Mesodermal cell (in vitro differentiated cells): ENCODE results near the gene MAMDC2.

Experiments
- H3K27ac ChIP-seq: 2 replicates; pipeline ENCODE4 v1.7.0; 2013; ENCODE audit warnings: mild to moderate bottlenecking, low read depth, low read length, moderate library complexity; ENCODE audit not compliant: severe bottlenecking
- H3K36me3 ChIP-seq: 2 replicates; pipeline ENCODE4 v1.7.1; 2013; ENCODE audit warnings: mild to moderate bottlenecking, low read length, moderate library complexity; ENCODE audit not compliant: control insufficient read depth, insufficient read depth
- H3K4me1 ChIP-seq: one replicate; pipeline ENCODE4 v1.7.1; 2013; ENCODE audit warnings: mild to moderate bottlenecking, low read length; ENCODE audit not compliant: insufficient read depth, control insufficient read depth, poor library complexity, severe bottlenecking
- H3K4me3 ChIP-seq: 2 replicates; pipeline ENCODE4 v1.7.0; 2013; ENCODE audit warnings: low read length, control low read depth, mild to moderate bottlenecking; ENCODE audit not compliant: insufficient read depth, poor library complexity, severe bottlenecking; ENCODE audit errors: extremely low read depth
- H3K9me3 ChIP-seq: 2 replicates; pipeline ENCODE4 v1.7.1; 2013; ENCODE audit warnings: mild to moderate bottlenecking, low read length, moderate library complexity; ENCODE audit not compliant: control insufficient read depth
- WGBS, 2 experiments: methylation state at CpG; one replicate each; pipeline ENCODE4 v1.1.5; 2013; ENCODE audit warnings: missing lambda C conversion rate in 2 of 2; ENCODE audit not compliant: insufficient coverage in 2 of 2; 5-methylcytosine and 5-hydroxymethylcytosine counted together

Gene MAMDC2

DNA sequence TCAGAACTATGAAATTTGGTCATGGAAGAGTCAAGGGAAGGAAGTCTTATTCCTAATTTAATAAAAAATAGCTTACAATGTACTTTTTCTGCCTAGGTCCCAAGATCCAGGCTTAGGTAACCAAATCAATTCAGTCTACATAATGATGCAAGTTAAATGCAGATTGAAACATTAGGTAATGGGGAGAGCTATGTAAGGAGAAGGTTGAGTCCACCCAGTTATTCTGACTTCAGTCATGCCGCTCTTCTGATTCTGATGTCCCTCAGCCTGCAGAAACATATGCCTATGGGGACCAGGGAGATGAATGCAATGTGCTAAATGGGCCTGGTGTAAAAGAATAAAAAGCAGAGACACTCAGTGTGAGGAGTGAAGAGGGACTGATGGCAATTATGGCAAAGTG lies 63.9 kb downstream of the MAMDC2 start:
- no peak overlapping the region for H3K4me3 ChIP-seq
- peaks cover 27% of the 10 kb centered on the region for H3K36me3 ChIP-seq
- no peak overlapping the region for H3K27ac ChIP-seq
- no peaks in the 10 kb centered on the region for H3K9me3 ChIP-seq
- H3K4me1 ChIP-seq, result peaks cover 7% of the 10 kb centered on the region
- WGBS, 2 experiments, result 86 to 100% methylated on average over 1 of the region's 1 CpG

DNA sequence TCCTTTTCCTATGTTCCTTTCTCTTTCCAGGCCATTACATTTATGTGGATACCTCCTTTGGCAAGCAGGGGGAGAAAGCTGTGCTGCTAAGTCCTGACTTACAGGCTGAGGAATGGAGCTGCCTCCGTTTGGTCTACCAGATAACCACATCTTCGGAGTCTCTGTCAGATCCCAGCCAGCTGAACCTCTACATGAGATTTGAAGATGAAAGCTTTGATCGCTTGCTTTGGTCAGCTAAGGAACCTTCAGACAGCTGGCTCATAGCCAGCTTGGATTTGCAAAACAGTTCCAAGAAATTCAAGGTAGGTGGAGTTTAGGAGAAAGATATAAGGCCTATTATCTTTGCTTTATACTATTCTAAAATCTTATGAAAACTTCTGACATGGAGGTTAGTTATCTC lies 64.5 kb downstream of the MAMDC2 start:
- 76 to 93% methylated on average over 2 of the region's 3 CpGs for WGBS, 2 experiments
- Histone ChIP-seq H3K27ac (no peak overlapping the region), H3K9me3 (no peaks in the 10 kb centered on the region), H3K4me1 (peaks cover 13% of the 10 kb centered on the region), H3K36me3 (peaks cover 31% of the 10 kb centered on the region), H3K4me3 (no peak overlapping the region)

DNA sequence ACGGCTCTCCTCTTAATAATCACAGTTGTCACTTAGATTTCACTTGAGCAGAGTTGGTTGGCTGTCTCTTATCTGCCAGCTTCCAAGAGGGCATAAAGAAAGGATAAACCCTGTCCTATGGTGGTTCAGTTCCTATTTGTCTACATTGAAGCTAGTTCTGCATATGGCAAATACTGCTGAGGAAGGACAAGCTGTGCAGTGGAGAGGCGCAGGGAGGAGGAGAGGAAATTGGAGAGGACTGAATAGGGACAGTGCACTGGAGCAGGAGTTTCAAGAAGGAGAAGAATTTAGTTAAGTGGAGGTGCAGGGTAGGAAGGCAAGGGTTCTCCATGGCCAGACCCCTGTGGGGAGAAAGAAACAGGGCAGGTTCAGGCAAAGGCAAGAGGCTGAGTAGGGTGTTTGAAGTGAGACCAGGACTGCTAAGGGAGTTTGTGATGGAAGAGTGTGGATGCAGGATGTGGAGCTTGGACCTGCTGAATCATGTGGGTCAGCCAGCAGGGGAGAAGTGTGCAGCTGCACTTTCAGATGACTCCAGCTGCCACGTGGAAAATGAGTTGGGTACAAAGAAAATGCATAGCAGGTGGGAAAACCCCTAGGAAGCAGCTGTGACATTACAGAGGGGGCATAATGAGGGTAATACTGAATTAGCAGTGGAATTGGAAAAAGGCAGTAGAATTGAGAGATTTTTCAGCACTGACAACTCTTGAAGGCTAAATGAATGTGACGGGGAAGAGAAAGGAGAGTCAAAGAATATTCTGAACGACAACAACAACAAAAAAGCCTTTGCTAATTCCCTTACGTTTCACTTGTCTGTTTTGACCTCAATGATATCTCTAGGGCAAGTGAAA lies 66.8 kb downstream of the MAMDC2 start:
- Histone ChIP-seq H3K27ac (no peak overlapping the region), H3K36me3 (peaks cover 35% of the 10 kb centered on the region), H3K9me3 (no peaks in the 10 kb centered on the region), H3K4me3 (no peak overlapping the region), H3K4me1 (peaks cover 14% of the 10 kb centered on the region)
- WGBS, 2 experiments, result 73 to 74% methylated on average over 3 to 4 of the region's 6 CpGs

GRCh38 chr9:70111042-70111602 lies 67.5 kb downstream of the MAMDC2 start:
- Histone ChIP-seq H3K36me3 (peaks cover 38% of the 10 kb centered on the region), H3K27ac (no peak overlapping the region), H3K4me1 (peaks cover 14% of the 10 kb centered on the region), H3K9me3 (no peaks in the 10 kb centered on the region), H3K4me3 (no peak overlapping the region)
- 18% methylated on average over 4 of the region's 4 CpGs; no CpG with 5 or more reads in 1 of the 2 experiments for WGBS, 2 experiments

DNA sequence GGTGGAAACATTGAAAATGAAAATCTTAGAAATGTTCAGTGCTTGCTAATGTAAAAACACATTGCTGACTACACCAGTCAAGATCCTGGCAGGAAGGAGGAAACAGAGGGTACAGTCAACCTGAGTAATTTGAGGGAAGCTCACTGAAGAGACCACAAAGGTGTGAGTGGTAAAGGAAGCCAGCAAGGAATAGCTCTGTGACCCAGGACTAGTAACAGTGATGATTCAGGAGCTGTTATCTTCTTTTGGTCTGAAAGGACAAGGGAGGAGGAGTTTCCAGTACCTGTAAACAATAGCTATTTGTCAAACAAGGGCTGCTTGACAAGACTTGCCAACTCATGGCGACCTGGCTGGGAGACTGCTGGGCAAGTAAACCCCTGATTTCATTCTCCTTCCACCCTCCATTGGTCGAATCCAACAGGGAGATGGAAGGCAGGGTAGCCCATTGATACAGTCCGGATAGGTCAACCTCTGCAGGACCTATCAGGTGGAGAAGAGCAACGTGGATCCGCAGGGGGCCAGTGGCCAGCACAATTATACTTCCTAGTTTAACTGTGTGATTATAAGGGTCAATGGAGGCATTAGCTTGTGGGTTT lies 68.1 kb downstream of the MAMDC2 start:
- Histone ChIP-seq H3K9me3 (no peaks in the 10 kb centered on the region), H3K4me1 (peaks cover 14% of the 10 kb centered on the region), H3K4me3 (no peak overlapping the region), H3K27ac (no peak overlapping the region), H3K36me3 (peaks cover 37% of the 10 kb centered on the region)
- WGBS, 2 experiments, result 72 to 100% methylated on average over 1 to 2 of the region's 5 CpGs

DNA sequence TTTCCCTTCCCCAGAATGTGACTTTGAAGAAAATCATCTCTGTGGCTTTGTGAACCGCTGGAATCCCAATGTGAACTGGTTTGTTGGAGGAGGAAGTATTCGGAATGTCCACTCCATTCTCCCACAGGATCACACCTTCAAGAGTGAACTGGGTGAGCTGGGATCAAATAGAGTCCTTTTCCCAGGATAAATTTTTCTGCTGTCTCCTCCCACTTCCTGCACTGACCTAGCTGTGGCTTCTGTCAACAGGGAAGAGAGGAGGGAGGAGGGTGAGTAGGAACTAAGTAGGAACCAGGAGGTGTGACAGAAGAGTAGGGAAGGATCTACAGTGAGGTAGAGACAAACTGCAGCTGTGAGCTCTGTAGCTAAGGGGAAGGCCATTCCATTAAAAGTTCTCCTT lies 69.3 kb downstream of the MAMDC2 start:
- Histone ChIP-seq H3K9me3 (no peaks in the 10 kb centered on the region), H3K27ac (no peak overlapping the region), H3K36me3 (peaks cover 40% of the 10 kb centered on the region), H3K4me3 (no peak overlapping the region), H3K4me1 (peaks cover 18% of the 10 kb centered on the region)
- 60% methylated on average over 1 of the region's 2 CpGs; no CpG with 5 or more reads in 1 of the 2 experiments for WGBS, 2 experiments

GRCh38 chr9:70113403-70114022 lies 69.9 kb downstream of the MAMDC2 start:
- Histone ChIP-seq H3K36me3 (peaks cover 35% of the 10 kb centered on the region), H3K9me3 (no peaks in the 10 kb centered on the region), H3K4me1 (peaks cover 18% of the 10 kb centered on the region), H3K27ac (no peak overlapping the region), H3K4me3 (no peak overlapping the region)
- WGBS, 2 experiments, result 68 to 100% methylated on average over 1 to 3 of the region's 4 CpGs

DNA sequence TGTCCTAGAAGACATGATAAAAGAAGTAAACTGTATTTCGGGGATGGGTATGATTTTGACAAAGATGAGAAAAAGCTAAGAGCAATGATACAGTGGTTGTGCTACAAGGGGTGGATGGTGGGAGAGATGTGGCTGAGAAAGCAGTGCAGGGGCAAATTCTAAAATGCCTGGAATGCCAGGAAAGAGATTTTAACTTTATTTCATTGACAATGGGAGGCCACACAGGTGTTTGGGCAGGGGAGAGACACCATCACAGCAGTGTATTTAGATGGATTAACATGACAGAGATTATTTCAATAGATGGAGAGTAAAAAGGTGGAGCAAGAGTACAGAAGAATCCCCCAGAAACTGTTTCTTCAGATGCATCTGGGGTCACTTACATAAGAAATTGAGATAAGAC lies 71.2 kb downstream of the MAMDC2 start:
- 69 to 89% methylated on average over 1 of the region's 1 CpG for WGBS, 2 experiments
- Histone ChIP-seq H3K36me3 (peaks cover 30% of the 10 kb centered on the region), H3K27ac (no peak overlapping the region), H3K4me1 (peaks cover 19% of the 10 kb centered on the region), H3K9me3 (no peaks in the 10 kb centered on the region), H3K4me3 (no peak overlapping the region)

DNA sequence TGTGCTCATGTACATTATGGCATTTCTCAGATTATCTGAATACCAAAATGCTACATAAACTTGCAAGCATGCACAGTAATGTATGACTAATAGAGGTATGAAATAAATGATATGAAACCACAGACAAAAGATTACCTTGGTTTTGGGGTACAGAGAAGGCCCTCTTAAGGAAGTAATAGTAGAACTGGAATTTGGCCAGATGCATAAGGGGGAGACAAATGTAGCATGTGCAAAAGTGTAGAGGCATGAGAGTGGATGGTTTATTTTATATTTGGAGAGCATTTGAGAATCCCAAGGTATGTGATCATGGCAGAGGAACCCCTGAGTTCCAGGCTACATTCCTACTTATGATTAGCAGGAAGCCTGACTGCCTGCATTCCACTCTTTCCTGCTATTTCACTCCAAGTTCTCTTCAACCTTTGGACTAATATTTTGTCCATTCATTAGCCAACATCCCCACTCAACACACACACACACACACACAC lies 74.2 kb downstream of the MAMDC2 start:
- peaks cover 22% of the 10 kb centered on the region for H3K36me3 ChIP-seq
- no peak overlapping the region for H3K27ac ChIP-seq
- H3K4me1 ChIP-seq, result peaks cover 22% of the 10 kb centered on the region
- H3K4me3 ChIP-seq, result no peak overlapping the region
- no peaks in the 10 kb centered on the region for H3K9me3 ChIP-seq

DNA sequence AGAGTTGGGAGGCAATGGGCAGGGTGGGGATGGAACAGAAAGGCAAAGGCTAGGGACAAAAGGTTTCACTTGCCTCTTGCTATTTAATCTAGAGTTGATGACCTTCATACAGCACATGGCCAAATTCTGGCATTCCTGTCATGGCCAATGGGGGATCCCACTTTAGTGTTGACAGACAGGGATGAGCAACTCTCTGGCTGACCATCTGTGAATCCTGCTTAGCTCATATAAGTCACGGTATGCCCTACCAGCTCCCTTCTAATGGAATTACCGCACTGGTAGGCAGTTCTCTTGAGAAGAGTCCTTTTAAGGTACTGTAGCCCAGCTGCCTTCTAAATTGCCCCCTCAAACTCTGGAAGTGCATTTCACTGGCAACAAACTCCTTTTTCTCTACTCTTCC lies 76.1 kb downstream of the MAMDC2 start:
- H3K4me1 ChIP-seq, result peaks cover 18% of the 10 kb centered on the region
- no peak overlapping the region for H3K27ac ChIP-seq
- no peak overlapping the region for H3K4me3 ChIP-seq
- H3K36me3 ChIP-seq, result peaks cover 31% of the 10 kb centered on the region
- H3K9me3 ChIP-seq, result no peaks in the 10 kb centered on the region
- 94% methylated on average over 2 of the region's 2 CpGs for WGBS, 2 experiments
